SKM-1 treated with dmso at 0.1 percent for 144 hours (cell line): ENCODE results near the gene ARHGAP29.

Experiments
- DNase-seq: peaks from one replicate; lab custom pipeline; 2025; ENCODE audit not compliant: unreplicated experiment; lab: John Stamatoyannopoulos, UW

The ARHGAP29 gene

GRCh38 chr1:94260635-94261387 lies 23.4 kb upstream of the ARHGAP29 start:
- DNase-seq = no peak

DNA sequence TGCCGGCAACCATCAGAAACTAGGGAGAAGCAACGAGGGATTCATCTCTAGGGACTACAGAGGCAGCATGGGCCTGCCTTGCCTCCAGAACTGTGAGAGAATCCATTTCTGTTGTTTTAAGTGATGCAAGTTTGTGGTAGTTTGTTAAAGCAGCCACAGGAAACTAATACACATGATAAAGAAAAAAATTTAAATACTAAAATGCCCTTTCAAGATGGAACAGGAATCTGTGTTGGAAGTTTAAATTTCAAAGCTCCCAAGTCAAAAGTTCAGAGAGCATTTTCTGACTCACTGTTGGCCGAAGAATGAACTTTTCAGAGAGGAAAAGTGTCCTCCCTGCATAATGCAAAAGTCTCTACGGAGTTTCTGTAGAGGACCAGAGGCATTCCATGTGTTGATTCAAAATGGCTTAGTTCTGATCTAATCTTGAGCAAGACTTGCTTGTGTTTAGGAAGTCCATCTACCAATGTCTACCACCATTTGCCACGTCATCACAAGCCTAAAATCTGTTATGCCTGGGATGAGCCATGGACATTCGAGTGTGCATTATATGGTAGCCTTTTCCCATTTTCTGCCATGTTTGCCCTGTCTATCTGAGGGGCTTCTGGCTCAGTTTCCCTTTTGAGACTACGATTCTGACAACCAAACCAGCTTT lies 22.4 kb upstream of the ARHGAP29 start:
- DNase-seq = no peak

- no peak for DNase-seq
Observed at GRCh38 chr1:94258873-94259331, 21.5 kb upstream of the ARHGAP29 start.

DNA sequence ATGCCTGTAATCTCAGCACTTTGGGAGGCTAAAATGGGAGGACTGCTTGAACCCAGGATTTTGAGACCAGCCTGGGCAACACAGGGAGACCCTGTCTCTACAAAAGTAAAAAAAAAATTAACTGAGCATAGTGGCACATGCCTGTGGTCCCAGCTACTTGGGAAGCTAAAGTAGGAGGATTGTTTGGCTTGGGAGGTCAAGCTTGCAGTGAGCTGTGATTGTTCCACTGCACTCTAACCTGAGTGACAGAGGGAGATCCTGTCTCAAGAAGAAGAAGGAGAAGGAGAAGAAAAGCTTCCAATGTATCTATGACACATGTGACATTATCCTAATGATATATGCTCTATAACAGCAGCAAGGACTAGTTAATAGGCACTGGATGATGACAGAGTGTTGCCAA lies 20.1 kb upstream of the ARHGAP29 start:
- DNase-seq = no peak

DNA sequence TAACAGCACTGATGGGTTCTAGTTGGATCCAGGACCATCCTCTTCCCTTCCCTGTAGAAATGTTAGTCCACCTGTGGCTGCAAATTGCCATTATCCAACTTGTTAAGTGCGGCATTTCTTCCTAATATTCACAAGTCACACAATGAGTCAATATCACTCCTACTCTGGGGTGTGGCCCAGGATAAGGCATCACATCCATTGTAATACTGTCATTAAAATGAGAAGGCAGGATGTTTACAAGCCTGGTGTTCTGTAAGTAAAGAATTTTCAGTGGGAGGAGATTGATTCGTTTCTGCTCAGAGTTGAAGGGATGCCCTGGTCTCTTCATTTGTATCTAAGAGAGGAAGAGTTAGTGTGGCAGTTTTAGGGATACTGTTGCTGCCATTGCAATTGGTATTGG lies 18.1 kb upstream of the ARHGAP29 start:
- no peak for DNase-seq

DNA sequence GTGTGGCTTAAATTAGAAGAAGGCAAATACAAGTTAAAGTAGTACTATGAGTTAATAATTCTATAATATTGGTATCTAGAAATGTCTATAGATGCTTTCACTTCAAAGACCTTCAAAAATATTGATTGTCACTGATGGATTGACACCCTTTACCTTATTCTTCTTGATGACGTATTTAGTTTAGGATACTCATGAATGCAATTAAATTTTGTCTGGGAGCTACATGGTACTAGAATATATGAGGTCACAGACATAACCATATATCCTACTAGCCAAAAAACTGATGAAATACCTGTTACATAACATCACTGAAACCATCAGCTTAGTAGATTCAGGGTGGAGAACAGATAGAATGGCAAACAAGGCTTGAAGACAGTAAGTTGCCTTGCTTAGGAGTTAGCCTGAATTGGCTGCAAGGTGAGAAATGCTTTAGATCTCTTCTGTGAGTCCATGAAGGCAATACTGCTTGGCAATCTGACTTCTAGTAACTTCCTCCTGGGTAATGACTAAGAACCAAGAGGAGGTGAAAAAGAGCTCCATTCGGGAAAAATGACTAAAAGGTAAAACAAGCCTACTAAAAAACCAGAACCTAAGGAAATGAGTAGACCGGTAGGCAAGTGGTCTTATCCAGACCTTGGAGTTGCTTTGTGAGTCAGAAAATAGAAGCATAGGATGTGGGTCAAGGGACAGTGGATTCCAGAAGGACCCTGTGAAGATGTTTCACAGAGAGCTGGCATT lies 16.9 kb upstream of the ARHGAP29 start:
- DNase-seq = no peak

DNA sequence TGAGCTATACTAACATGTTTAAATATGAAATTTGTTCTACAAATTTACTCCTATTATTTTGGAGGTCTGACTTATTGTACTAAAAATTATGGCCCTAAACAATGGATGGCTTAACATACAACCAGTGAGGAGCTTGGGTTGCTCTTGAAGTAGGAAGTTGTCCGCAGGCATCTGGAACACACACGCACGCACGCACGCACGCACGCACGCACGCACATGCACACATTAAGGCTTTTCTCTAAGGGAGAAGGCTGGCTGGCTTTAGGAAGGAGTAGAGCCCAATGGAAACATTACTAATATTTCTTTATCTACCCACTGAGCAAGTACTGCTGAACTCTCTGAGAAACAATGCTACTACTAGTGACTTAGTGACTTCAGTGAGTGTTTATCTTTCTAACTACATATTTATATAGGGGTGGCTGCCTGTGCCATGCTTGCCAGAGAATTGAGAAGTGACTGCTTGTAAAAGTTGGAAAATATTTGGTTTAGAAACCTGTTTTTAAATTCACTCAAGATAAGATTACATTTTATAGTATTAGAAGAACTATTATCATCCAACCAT lies 16.2 kb upstream of the ARHGAP29 start:
- DNase-seq = no peak

DNA sequence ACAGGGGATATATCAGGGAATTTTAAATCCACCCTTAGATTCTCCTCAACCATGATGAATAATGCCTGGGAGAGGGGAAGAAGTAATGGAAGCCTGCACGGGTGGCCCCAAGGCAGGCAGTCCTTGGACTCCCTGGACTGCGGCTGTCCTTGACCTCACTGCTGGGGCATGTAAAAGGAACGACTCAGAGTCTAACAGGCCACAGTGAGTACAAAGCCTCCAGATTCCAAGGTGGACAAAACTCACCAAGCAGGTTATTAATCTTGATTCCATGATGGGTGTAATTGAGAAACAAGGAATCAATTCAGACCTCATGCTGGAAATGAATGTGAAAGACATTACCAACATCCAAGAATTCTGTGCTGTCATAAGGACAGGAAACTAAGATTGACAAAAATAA lies 13.0 kb upstream of the ARHGAP29 start:
- no peak for DNase-seq

DNA sequence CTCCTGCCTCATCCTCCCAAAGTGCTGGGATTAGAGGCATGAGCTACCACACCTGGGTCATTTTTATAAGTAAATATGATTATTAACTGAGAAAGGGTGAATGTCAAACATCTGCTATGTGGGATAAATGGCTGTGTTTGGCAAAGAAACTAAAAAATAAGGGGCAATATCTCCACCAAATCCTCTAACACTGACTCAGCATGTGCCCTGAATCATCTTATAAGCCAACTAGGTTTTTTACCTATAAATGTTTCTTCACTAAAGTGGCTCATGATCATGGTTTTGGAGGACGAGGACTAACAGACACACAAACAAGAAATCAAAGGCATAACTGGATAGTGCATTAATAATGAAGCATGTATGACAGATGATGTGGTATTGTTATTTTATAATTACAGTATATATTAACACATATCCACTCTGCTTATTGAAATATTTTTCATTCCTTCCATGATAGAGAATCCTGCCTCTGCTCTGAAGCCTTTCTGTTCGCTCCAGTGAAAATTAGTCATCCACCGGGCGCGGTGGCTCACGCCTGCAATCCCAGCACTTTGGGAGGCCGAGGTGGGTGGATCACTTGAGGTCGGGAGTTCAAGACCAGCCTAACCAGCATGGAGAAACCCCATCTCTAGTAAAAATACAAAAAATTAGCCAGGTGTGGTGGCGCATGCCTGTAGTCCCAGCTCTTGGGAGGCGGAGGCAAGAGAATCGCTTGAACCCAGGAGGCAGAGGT lies 11.7 kb upstream of the ARHGAP29 start:
- DNase-seq = no peak

DNA sequence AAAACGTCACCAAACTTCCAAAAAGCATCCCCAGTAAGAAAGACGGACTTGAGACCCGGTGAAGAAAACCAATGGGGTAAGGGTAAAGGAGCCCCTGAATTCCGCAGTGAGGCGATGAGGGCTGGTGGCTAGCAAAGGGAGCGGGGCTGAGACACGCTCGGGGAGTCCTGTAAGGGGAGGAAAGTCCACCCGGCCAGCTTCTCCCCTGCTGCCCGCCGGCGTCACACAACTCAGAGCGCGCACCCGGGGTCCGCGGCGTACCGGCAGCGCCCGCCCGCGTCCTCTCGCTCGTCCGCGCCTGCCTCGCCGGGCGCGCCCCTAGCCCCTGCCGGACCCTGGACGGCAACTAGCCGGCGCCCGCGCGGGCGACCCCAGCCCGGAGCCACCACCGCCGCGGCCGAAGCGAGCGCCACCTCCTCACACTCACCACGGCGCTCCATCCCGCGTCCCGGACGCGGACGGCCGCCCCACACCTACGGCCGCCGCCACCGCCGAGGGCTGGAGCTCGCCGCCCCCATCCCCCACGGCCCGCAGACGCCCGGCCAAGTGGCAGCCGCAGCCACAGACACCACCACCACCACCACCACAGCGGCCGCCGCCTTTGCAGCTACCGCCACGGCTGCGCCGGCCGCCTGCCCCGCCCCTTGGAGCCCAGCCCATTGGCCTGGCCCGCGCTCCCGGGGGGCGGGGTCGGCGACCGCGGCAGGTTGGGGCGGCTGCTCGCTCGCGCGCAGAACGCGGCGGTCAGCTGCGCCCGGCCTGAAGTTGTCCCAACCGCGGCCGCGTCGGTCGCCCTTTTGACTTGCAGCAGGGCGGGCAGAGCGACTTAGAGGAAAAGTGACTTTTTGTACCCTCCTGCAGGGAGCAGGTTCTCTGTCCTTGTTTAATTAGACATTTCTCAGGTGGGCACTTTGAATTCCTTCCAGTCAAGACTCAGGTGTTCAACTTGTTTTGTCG lies 10.0 kb upstream of the ARHGAP29 start:
- no peak for DNase-seq

- no peak for DNase-seq
Observed at GRCh38 chr1:94246692-94247137, 9.3 kb upstream of the ARHGAP29 start.

GRCh38 chr1:94245747-94246438 lies 8.5 kb upstream of the ARHGAP29 start:
- DNase-seq = no peak

GRCh38 chr1:94244816-94245215 lies 7.4 kb upstream of the ARHGAP29 start:
- no peak for DNase-seq

- DNase-seq = no peak
Observed at GRCh38 chr1:94243665-94244064, 6.3 kb upstream of the ARHGAP29 start.

DNA sequence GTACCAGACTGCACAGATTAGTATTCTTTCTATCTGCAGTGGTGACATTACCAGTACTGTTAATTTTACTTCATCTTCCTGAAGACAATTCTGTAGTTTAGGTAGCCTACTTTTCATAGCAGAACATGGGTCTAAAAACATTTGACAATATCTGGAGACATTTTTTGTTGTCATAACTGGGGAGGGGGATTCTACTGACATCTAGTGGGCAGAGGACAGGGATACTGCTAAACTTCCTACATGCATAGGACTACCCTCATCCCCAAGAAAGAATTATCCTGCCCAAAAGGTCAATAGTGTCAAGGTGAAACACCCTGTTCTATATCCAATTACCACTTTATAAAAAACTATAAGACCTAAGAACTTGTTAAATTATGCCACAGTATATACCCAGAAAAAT lies 3.4 kb upstream of the ARHGAP29 start:
- DNase-seq = no peak

GRCh38 chr1:94239796-94240195 lies 2.4 kb upstream of the ARHGAP29 start:
- no peak for DNase-seq

DNA sequence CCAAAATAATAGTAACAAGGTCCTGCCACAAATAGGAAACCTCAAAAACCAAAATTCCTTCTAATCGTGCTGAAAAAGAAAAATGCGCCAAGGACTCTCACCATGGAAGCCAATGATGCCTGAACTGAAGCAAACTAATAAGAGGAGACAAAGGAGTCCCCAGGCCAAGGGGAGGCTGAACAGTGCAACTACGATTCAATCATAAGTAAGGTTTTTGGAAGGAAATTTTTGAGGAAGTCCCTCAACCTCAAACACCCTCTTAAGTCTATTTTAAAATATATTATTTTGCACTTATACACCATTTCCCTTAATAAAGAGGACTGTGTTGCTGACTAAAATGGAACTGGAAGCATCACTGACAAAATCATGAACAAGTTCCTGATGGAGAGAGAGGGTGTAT lies 1.7 kb upstream of the ARHGAP29 start:
- DNase-seq = no peak

DNA sequence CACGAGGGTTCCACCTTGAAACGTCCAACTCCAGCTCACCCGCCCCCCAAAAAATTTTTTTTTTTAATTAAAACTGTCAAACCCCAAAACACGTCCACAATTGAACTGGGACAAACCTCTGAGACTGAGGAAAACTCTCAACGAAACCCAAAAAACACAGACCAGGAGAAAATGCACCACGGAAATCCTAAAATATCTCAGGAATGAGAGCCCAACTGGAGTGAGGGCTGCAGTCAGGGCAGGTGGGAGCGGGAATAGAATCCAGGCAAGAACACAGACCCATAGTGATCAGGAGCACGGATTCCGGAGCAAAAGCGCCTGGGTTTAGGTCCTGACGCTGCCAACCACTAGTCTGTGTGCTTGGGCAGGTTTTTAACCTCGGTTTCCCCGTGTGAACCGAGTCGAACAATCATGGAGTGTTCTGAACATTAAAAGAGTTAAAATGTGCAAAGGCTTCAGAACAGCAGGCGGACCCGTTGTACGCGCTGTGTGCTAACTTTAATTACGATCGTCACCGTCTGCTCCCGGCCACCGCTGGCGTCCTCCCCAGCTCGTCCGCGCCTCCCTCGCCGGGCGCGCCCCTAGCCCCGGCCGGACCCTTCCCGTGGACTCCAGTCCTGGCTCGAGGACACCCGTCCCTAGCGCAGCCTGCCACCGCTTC lies 624 bp downstream of the ARHGAP29 start:
- DNase-seq = no peak

DNA sequence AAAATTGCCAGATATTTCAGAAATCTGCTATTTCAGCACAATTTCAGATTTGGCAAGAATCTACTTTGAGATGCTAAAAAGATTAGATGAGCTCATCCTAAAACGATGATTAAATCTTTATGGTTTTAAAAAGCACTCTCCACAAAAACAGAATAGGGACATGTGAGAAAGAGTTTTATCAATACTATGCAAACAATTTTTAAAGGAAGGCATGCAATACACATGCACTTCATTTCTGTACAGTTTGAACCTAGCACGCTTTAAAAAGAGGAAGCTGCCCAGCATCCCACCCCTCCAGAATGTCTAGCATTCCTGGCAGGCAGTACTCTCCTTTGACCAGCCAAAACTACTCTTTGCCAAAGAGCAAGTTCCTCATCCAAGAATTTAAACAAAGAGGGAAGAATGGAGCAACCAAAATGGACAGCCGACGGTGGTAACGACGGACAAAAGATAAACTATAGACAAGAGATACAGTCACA lies 1.3 kb downstream of the ARHGAP29 start:
- DNase-seq = no peak
